Stimulated activated effector memory CD8-positive, alpha-beta T cell treated with anti-CD3 and anti-CD28 coated beads, Interleukin-12 subunit alpha, Interleukin-12 subunit beta, amount 100 ng/mL, for 72 hours (primary cell): ENCODE data around the gene ITGAE.
"Not testable (repeated sequence)": the region's sequence is repeated elsewhere in the genome, so short reads cannot be mapped to it uniquely, and the experiment has no call there.

Source experiments
- ATAC-seq: fragments of 150-1000 bp; cut with Tn5 transposase; 2 replicates; pipeline ENCODE4 v1.10.0; 2021
- DNase-seq, 2 donors: peaks; one replicate each; pipeline ENCODE4 v3.0.0; 2021 to 2022; ENCODE audit warnings: low spot score in 2 of 2
- H3K27ac Mint-ChIP-seq: one replicate; pipeline ENCODE4 v1.8.0; 2022; ENCODE audit warnings: mild to moderate bottlenecking, mixed read lengths
- H3K36me3 Mint-ChIP-seq: one replicate; pipeline ENCODE4 v1.8.0; 2022; ENCODE audit warnings: mild to moderate bottlenecking, mixed read lengths
- H3K4me1 Mint-ChIP-seq: one replicate; pipeline ENCODE4 v1.8.0; 2022; ENCODE audit warnings: mixed read lengths
- H3K4me3 Mint-ChIP-seq: one replicate; pipeline ENCODE4 v1.8.0; 2022; ENCODE audit warnings: mild to moderate bottlenecking, mixed read lengths
- H3K9me3 Mint-ChIP-seq: one replicate; pipeline ENCODE4 v1.8.0; 2022; ENCODE audit warnings: mixed read lengths

Gene ITGAE

GRCh38 chr17:3744014-3744413 is 57.0 kb downstream of the ITGAE start:
- DNase-seq (no peak), ATAC-seq (no peak)
- Mint-ChIP-seq H3K27ac (no peak overlapping the region), H3K9me3 (no peaks in the 10 kb centered on the region), H3K4me3 (no peak overlapping the region), H3K36me3 (peaks cover 22% of the 10 kb centered on the region), H3K4me1 (peaks cover 39% of the 10 kb centered on the region)

GRCh38 chr17:3740611-3741073 is 60.3 kb downstream of the ITGAE start:
- Mint-ChIP-seq H3K4me1 (peaks cover 50% of the 10 kb centered on the region), H3K36me3 (peaks cover 22% of the 10 kb centered on the region), H3K4me3 (peak overlapping the region; percentile 54), H3K9me3 (no peaks in the 10 kb centered on the region), H3K27ac (peak overlapping the region; percentile 73)
- peak; percentile 57 for ATAC-seq
- peak in 1 of 2 donors; percentile 71 for DNase-seq

- Mint-ChIP-seq H3K4me1 (peaks cover 50% of the 10 kb centered on the region), H3K27ac (no peak overlapping the region), H3K9me3 (no peaks in the 10 kb centered on the region), H3K36me3 (peaks cover 19% of the 10 kb centered on the region), H3K4me3 (peak overlapping the region; percentile 54)
- ATAC-seq (no peak), DNase-seq (no peak)
These were observed 61.4 kb downstream of the ITGAE start for GRCh38 chr17:3739422-3740124.

GRCh38 chr17:3738562-3739295 is 62.3 kb downstream of the ITGAE start:
- no peak overlapping the region for H3K27ac Mint-ChIP-seq

GRCh38 chr17:3735515-3735914 is 65.5 kb downstream of the ITGAE start:
- peaks cover 6% of the 10 kb centered on the region for H3K36me3 Mint-ChIP-seq
- ATAC-seq (no peak), DNase-seq (no peak)
- peaks cover 39% of the 10 kb centered on the region for H3K4me1 Mint-ChIP-seq
- no peak overlapping the region for H3K4me3 Mint-ChIP-seq
- H3K9me3 Mint-ChIP-seq = no peaks in the 10 kb centered on the region
- no peak overlapping the region for H3K27ac Mint-ChIP-seq

More at GRCh38 chr17:3738562-3739295, 62.3 kb downstream of the ITGAE start:
- DNase-seq = peak; percentile 33 to 62
- H3K9me3 Mint-ChIP-seq = no peaks in the 10 kb centered on the region
- peaks cover 50% of the 10 kb centered on the region for H3K4me1 Mint-ChIP-seq
- peak overlapping the region; percentile 38 for H3K4me3 Mint-ChIP-seq
- peak; percentile 87 for ATAC-seq
- peaks cover 19% of the 10 kb centered on the region for H3K36me3 Mint-ChIP-seq

- not testable (repeated sequence) for H3K27ac Mint-ChIP-seq, H3K9me3 Mint-ChIP-seq, DNase-seq, H3K36me3 Mint-ChIP-seq, ATAC-seq, H3K4me3 Mint-ChIP-seq
- peaks cover 32% of the 10 kb centered on the region for H3K4me1 Mint-ChIP-seq
These were observed 66.1 kb downstream of the ITGAE start for GRCh38 chr17:3734911-3735276.

- Mint-ChIP-seq H3K9me3 (no peaks in the 10 kb centered on the region), H3K4me3 (no peak overlapping the region), H3K36me3 (peaks cover 21% of the 10 kb centered on the region), H3K4me1 (peaks cover 6% of the 10 kb centered on the region), H3K27ac (no peak overlapping the region)
- ATAC-seq (no peak), DNase-seq (no peak)
These were observed 68.8 kb downstream of the ITGAE start for GRCh38 chr17:3732210-3732621.

GRCh38 chr17:3730881-3731429 is 70.0 kb downstream of the ITGAE start:
- no peak overlapping the region for H3K27ac Mint-ChIP-seq
- H3K9me3 Mint-ChIP-seq = no peaks in the 10 kb centered on the region
- DNase-seq = no peak
- H3K36me3 Mint-ChIP-seq = peaks cover 25% of the 10 kb centered on the region
- no peak for ATAC-seq
- no peak overlapping the region for H3K4me3 Mint-ChIP-seq
- H3K4me1 Mint-ChIP-seq = no peaks in the 10 kb centered on the region

GRCh38 chr17:3729881-3730280 is 71.1 kb downstream of the ITGAE start:
- Mint-ChIP-seq H3K27ac (no peak overlapping the region), H3K9me3 (no peaks in the 10 kb centered on the region), H3K36me3 (peaks cover 35% of the 10 kb centered on the region), H3K4me3 (no peak overlapping the region), H3K4me1 (peaks cover 3% of the 10 kb centered on the region)
- DNase-seq = no peak
- no peak for ATAC-seq

- DNase-seq, H3K4me3 Mint-ChIP-seq, H3K27ac Mint-ChIP-seq, ATAC-seq, H3K9me3 Mint-ChIP-seq: not testable (repeated sequence)
- Mint-ChIP-seq H3K4me1 (peaks cover 11% of the 10 kb centered on the region), H3K36me3 (peaks cover 53% of the 10 kb centered on the region)
These were observed 72.9 kb downstream of the ITGAE start for GRCh38 chr17:3728099-3728498.

GRCh38 chr17:3727041-3727440 is 73.9 kb downstream of the ITGAE start:
- no peak for DNase-seq
- no peak for ATAC-seq
- Mint-ChIP-seq H3K36me3 (peaks cover 64% of the 10 kb centered on the region), H3K4me1 (peaks cover 21% of the 10 kb centered on the region), H3K4me3 (no peak overlapping the region), H3K9me3 (no peaks in the 10 kb centered on the region), H3K27ac (no peak overlapping the region)

GRCh38 chr17:3724378-3725077 is 76.5 kb downstream of the ITGAE start:
- ATAC-seq (no peak), DNase-seq (no peak)
- peaks cover 89% of the 10 kb centered on the region for H3K36me3 Mint-ChIP-seq
- peak overlapping the region; percentile 94 for H3K27ac Mint-ChIP-seq
- H3K4me3 Mint-ChIP-seq = peak overlapping the region; percentile 76
- H3K4me1 Mint-ChIP-seq = peaks cover 39% of the 10 kb centered on the region
- H3K9me3 Mint-ChIP-seq = no peaks in the 10 kb centered on the region

- DNase-seq = peak; percentile 95 to 96
- Mint-ChIP-seq H3K27ac (peak within 1 kb of the TSS; percentile 94), H3K9me3 (no peaks in the 10 kb centered on the region), H3K36me3 (peaks cover 91% of the 10 kb centered on the region), H3K4me1 (peaks cover 39% of the 10 kb centered on the region), H3K4me3 (peak within 1 kb of the TSS; percentile 76)
- ATAC-seq = peak; percentile 95
These were observed 77.2 kb downstream of the ITGAE start, which contains the start of gene HASPIN for GRCh38 chr17:3723556-3724377. Gene HASPIN, plus strand, starts transcription at chr17:3723903. Its CDS starts 33 bp downstream, at chr17:3723936.

GRCh38 chr17:3723188-3723555 is 77.8 kb downstream of the ITGAE start:
- ATAC-seq = no peak
- H3K36me3 Mint-ChIP-seq = peaks cover 91% of the 10 kb centered on the region

More at GRCh38 chr17:3723188-3723555, 77.8 kb downstream of the ITGAE start:
- peak overlapping the region; percentile 94 for H3K27ac Mint-ChIP-seq
- peaks cover 42% of the 10 kb centered on the region for H3K4me1 Mint-ChIP-seq
- peak overlapping the region; percentile 76 for H3K4me3 Mint-ChIP-seq
- H3K9me3 Mint-ChIP-seq = no peaks in the 10 kb centered on the region
- no peak for DNase-seq
